Right ventricle myocardium inferior (tissue), 1 donor: ENCODE measurements around the gene CASR. TPM values are rescaled to one million over a fixed set of nuclear protein-coding genes. Genes with fewer than 3 reads are reported as not detected.

Experiments used
- ATAC-seq: fragments of 200-7000 bp; cut with Tn5 transposase; one replicate; pipeline ENCODE4 v1.9.1; 2020; ENCODE audit warnings: mild to moderate bottlenecking, moderate library complexity
- DNase-seq: peaks from one replicate; pipeline ENCODE4 v3.0.0; 2021; ENCODE audit errors: missing footprints
- intact Hi-C: fragments of 100-400 bp; cut with DNase I; formaldehyde crosslinking; loops from one replicate; pipeline ENCODE4 v1.11.0; 2022
- total RNA-seq: library from RNA; stranded (reverse); fragmentation: NEBNext Ultra II Directional; extraction: Animal tissue kit (Norgen Biotek cat#: 25700); gene quantifications from one replicate; pipeline ENCODE4 v1.2.1, GENCODE V29; 2021
- donor health status: DM: no; HTN: yes; CAD: no; lungs with severe emphysema.

The CASR gene
- total RNA-seq, 1 donor from 2014 or later, result not detected

GRCh38 chr3:122324871-122325323 lies 141.4 kb downstream of the CASR start, which contains the start of gene CSTA:
TSS of gene CSTA (plus strand) at chr3:122325248. CDS start at chr3:122325293, 45 bp downstream.
- ATAC-seq, result no peak
- no peak for DNase-seq
- intact Hi-C loops, result no loop called here

DNA sequence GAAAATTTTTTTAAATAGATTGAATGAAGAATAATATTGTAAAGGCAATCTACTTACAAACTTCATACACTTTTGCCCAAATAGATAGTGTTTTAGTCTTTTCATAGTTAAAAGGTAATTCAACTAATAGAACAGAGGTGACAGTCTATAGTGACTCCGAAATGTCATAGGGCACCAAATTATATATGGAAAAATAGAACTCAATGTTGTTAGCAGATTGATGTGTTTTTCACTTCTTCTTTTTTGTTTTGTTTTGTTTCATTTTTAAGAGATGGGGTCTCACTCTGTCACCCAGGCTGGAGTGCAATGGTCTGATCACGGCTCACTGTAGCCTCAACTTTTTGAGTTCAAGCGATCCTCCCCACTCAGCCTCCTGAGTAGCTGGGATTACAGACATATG lies 142.3 kb downstream of the CASR start:
- intact Hi-C loops, result no loop called here
- DNase-seq (no peak), ATAC-seq (no peak)

DNA sequence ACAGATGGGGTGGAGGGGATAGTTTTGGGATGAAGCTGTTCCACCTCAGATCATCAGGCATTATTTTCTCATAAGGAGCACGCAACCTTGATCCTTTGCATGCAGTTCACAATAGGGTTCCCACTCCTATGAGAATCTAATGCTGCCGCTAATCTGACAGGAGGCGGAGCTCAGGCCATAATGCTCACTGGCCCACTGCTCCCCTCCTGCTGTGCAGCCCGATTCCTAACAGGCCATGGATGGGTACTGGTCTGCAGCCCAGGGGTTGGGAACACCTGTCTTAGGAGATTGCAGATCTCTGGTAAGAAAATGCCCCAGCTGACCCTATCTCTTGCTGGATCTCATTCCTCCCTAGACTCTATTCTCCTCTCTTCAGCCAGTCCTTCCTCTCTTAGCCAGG lies 148.4 kb downstream of the CASR start:
- no peak for ATAC-seq
- DNase-seq, result no peak
- intact Hi-C loops, result no loop called here

GRCh38 chr3:122332551-122332950 lies 149.1 kb downstream of the CASR start:
- DNase-seq (no peak), ATAC-seq (no peak)
- intact Hi-C loops, result no loop called here

Other genes with a start within 250 kb of the CASR start
- gene ILDR1, start 161.4 kb upstream of the CASR start, total RNA-seq, result 0.16 TPM
- gene CD86, start 128.3 kb upstream of the CASR start, total RNA-seq, result 4.2 TPM
- gene CSTA, start 141.6 kb downstream of the CASR start, total RNA-seq, result 2.5 TPM
- gene MIX23, start 199.6 kb downstream of the CASR start, total RNA-seq, result 25.6 TPM
- 141 TPM for gene FAM162A, start 200.5 kb downstream of the CASR start, total RNA-seq
- 2.5 TPM for gene WDR5B, start 232.4 kb downstream of the CASR start, total RNA-seq